ENCODE data around the gene OXA1L.
"Not testable (repeated sequence)": the region's sequence is repeated elsewhere in the genome, so short reads cannot be mapped to it uniquely, and the experiment has no call there.

Gene OXA1L

DNA sequence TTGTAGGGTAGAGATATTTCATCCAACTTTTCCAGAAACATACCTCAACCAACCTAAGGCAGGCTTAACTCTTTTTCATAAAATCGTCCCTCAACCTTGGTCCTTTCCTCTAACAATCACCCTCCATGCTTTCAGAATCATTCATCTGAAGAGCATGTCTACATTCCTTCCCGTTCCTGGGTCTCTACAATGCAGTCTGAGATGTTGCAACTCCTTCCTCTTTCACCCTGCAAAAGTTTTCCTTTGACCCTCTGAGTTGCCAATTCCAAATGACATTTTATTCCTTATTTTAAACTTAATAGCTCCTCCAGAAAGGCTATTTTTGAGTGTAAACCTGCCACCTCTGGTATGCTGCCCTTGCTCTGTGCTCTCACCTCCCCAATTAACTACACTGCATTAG, 32.0 kb downstream of the OXA1L start:
- DNase-seq (ENCODE audit: low read depth in 2 of 2) = no peak

DNA sequence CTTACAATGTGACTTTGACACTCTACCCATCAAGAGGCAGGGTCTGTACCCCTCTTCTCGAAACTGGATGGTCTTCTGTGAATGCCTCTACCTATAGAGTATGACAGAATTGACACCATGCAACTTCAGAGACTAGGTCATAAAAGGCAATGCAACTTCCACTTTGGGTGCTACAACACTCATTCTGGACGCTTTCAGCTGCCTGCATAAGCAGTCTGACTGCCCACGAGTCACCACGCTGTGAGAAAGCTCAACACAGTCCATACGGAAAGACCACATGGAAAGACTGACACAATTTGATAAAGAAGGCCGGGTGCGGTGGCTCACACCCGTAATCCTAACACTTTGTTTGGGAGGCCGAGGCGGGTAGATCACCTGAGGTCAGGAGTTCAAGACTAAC, 33.9 kb downstream of the OXA1L start:
- no peak for DNase-seq (ENCODE audit: low read depth in 2 of 2)

GRCh38 chr14:22801716-22802115, 35.2 kb downstream of the OXA1L start:
- DNase-seq (ENCODE audit: low read depth in 2 of 2) = no peak

- no peak for DNase-seq (ENCODE audit: low read depth in 2 of 2)
These were observed 36.6 kb downstream of the OXA1L start for GRCh38 chr14:22802860-22803686.

DNA sequence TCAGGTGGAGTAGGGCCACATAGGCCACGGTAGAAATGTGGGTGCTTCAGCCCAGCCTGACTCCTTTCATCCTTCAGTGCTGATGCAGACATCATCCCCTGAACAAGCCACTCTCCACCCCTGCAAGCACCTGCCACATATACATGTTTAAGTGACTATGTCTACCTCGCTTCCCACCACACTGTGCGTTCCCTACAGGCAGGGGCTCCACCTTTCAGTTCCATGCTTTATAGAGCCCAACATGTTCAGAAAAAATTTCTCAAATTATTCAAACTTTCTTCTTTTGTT, 37.1 kb downstream of the OXA1L start:
- no peak for DNase-seq (ENCODE audit: low read depth in 2 of 2)

GRCh38 chr14:22805235-22805634, 38.7 kb downstream of the OXA1L start:
- not testable (repeated sequence) for DNase-seq (ENCODE audit: low read depth in 2 of 2)

DNA sequence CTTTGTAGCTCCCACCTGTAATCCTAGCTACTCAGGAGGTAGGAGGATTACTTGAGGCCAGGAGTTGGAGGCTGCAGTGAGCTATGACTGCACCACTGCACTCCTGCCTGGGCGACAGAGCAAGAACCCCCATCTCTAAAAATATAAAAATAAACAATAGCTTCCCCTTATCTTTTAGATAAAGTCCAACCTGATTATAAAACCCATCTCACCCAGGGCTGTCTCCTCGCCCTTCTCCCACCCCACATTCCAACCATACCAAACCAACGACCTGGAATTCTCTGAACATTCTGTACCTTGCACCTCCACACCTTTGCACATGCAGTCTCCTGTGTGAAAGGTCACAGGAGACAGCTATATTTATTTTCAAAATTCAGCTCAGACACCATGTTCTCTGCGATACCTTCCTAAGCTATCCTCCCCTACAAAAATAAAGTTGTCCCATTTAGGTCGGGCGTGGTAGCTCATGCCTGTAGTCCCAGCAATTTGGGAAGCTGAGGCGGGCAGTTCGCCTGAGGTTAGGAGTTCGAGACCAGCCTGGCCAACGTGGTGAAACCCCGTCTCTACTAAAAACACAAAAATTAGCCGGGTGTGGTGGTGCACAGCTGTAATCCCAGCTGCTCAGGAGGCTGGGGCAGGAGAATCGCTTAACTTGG, 41.1 kb downstream of the OXA1L start:
- DNase-seq (ENCODE audit: low read depth in 2 of 2) = no peak

GRCh38 chr14:22808388-22809209, 42.1 kb downstream of the OXA1L start:
- no peak for DNase-seq (ENCODE audit: low read depth in 2 of 2)

DNA sequence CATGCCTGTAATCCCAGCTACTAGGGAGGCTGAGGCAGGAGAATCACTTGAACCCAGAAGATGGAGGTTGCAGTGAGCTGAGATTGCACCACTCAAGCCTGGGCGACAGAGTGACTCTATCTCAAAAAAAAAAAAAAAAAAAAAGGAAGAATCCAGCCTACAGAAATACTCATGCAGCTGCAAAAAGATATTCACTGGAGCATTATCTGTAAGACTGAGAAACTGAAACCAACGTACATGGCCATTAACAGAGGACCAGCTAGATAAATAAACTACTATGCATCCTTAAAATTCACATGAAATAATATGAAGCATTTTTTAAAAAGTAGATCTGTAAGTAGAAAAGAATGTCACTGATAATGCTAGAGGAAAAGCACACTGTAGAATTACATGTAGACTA, 45.2 kb downstream of the OXA1L start:
- no peak for DNase-seq (ENCODE audit: low read depth in 2 of 2)

DNA sequence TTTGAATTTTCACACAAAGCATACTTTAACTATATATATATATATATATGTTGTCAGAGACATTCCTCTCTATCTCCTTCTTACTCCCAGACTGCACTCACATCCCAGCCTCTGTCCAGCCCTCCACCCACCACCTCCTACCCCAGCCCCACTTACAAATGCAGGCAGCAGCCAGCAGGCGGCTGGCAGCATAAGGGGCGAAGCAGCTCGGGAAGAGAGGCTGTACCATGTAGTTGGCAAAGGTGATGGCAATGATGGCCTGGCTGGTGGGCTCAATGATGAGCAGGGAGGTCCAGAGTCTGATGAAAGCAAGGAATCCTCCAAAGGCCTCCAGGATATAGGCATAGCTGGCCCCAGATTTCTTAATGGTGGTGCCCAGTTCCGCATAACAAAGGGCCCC, 46.3 kb downstream of the OXA1L start:
- DNase-seq (ENCODE audit: low read depth in 2 of 2) = no peak

GRCh38 chr14:22813145-22813544, 46.7 kb downstream of the OXA1L start:
- no peak for DNase-seq (ENCODE audit: low read depth in 2 of 2)

DNA sequence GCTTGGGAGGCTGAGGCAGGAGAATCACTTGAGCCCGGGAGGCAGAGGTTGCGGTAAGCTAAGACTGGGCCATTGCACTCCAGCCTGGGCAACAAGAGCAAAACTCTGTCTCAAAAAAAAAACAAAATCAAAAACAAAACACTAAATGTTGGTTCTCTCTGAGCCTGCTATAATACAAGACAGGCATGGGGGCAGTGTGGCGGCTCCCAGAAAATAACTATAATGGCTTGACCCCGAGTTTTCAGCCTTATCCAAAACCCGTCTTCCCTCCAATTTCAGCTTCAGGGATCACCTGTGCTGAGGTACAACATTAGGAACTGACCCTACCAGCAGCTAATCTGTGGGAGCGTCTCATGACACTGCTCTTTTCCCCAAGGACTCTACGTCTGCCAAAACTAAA, 47.9 kb downstream of the OXA1L start:
- no peak for DNase-seq (ENCODE audit: low read depth in 2 of 2)

GRCh38 chr14:22814941-22815713, 48.6 kb downstream of the OXA1L start, which contains the start of gene SLC7A7:
Gene SLC7A7 (minus strand): TSS chr14:22815435. CDS start chr14:22813398, 2,037 bp downstream.
- no peak for DNase-seq (ENCODE audit: low read depth in 2 of 2)

- no peak for DNase-seq (ENCODE audit: low read depth in 2 of 2)
These were observed 52.9 kb downstream of the OXA1L start for GRCh38 chr14:22819151-22819988.

DNA sequence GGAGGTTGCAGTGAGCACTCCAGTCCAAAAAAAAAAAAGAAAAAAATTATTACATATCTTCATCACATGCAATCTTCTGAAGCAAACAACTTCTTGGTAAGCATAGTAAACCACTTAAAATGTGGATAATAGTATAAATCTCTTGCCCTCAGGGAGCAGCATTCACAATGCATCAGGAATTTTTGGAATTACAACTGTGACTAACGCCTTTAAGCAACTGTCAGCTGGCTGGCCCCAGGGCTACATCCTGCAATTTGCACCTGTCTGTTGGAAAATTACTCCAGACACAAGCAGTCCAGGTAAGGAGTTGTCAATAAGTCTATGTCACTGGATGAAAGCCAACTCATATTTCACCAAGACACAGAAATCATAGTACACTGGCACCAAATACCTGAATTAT, 54.2 kb downstream of the OXA1L start:
- no peak for DNase-seq (ENCODE audit: low read depth in 2 of 2)

DNA sequence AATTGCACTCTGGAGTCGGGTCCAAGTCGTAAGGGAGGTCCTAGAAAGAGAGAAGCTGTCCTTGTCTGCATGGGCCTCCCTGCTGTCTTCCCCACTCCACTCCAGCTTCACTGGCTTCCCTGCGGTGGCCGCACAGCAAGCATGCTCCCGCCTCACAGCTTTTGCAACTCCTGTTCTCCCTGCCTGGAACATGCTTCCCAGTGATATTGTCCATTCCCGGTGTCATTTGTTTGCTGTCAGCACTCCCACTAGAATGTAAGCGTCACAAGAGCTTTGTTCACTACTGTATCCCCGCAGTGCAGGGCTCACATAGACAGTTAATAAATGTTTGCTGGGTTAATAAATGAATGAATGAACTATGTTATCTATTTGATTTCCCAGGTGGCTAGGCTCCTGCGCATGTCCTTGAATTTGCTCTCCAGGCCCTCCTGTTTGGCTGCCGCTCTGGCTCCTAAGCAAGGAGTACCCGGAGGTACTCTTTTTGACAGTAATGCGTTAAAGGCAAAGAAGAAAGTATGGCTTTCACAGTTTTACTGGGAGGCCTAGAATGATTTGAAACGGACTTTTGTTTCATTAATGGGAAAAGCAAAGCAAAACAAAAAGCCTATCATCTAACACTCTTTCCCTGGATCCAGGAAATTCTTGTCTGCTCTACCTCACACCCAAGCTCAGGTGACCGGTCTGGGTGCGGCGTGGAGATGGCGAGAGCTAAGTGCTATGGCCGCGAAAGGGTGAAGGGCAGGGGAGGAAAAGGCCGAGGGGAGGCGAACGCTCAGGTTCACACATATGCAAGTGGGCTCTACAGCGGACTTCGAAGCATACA, 54.9 kb downstream of the OXA1L start:
- no peak for DNase-seq (ENCODE audit: low read depth in 2 of 2)

DNA sequence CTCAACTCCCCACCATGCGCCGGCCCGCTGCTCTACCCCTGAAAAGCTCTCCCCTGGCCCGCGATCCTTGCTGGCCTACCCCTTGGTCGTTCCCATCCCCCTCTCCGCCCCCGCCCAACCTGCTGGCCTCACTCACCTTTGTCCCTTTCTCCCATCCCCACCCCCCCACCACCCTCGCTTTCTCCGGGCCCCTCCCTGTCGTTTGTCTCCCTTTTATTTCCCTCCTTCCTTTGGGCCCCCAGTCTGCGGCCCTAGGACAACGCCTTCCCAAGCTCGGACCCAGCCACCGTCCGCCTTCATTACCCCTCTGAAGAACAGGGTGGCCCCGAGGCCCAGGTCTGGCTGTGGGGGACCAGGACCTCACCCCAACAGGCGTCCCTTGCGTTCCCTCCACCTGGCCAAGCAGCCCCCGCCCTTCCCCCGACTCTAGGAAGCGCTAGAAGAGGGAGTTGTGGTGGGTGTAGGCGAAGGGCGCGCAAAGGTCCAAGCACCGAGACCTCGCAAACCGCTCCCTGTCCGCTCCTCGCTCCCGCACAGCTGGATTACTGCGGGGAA, 55.6 kb downstream of the OXA1L start:
- no peak for DNase-seq (ENCODE audit: low read depth in 2 of 2)

Data from stimulated activated CD4-positive, alpha-beta T cell treated with anti-CD3 and anti-CD28 coated beads, Interleukin-4, amount 100 ng/mL, for 48 hours (primary cell).